GM10847 (cell line): ENCODE measurements around the gene UBAP2.

Experiments used
- POLR2A ChIP-seq: IDR thresholded peaks from 2 replicates; pipeline ENCODE4 v1.6.1; 2011; ENCODE audit not compliant: insufficient read length; ENCODE audit errors: extremely low read depth

Gene UBAP2

GRCh38 chr9:33878691-33879366, 169.9 kb downstream of the UBAP2 start:
- TF ChIP-seq POLR2A = no peak

- no peak for TF ChIP-seq POLR2A
Measured at GRCh38 chr9:33877727-33878489, 170.8 kb downstream of the UBAP2 start.
